OCI-LY1 (cell line): ENCODE data around the gene TYRO3.

Source experiments
- H2AFZ ChIP-seq: fragments of 200-600 bp; sonication (generic), shearing (Covaris generic); 2 replicates; pipeline ENCODE4 v1.6.0; 2014; ENCODE audit warnings: antibody characterized with exemption, mild to moderate bottlenecking, low read length
- H3F3A ChIP-seq: fragments of 200-600 bp; sonication (generic), shearing (Covaris generic); 2 replicates; pipeline ENCODE4 v1.6.0; 2014; ENCODE audit warnings: mild to moderate bottlenecking, antibody characterized with exemption, low read length, moderate library complexity; ENCODE audit not compliant: insufficient read depth
- H3K27ac ChIP-seq: fragments of 200-600 bp; sonication (generic); 2 replicates; pipeline ENCODE4 v1.5.1; 2014; ENCODE audit warnings: low read length, mixed run types, mild to moderate bottlenecking, low read depth; ENCODE audit not compliant: poor library complexity, severe bottlenecking
- H3K27me3 ChIP-seq: fragments of 200-600 bp; sonication (generic); 2 replicates; pipeline ENCODE4 v1.6.0; 2014; ENCODE audit warnings: antibody characterized with exemption, mild to moderate bottlenecking, low read length, moderate library complexity; ENCODE audit not compliant: insufficient read depth
- H3K36me3 ChIP-seq: fragments of 200-600 bp; sonication (generic); 2 replicates; pipeline ENCODE4 v1.6.1; 2014; ENCODE audit warnings: mild to moderate bottlenecking, antibody characterized with exemption, low read length, moderate library complexity, mixed read lengths; ENCODE audit not compliant: insufficient read depth
- H3K4me1 ChIP-seq: fragments of 200-600 bp; sonication (generic); 2 replicates; pipeline ENCODE4 v1.5.1; 2014; ENCODE audit warnings: mild to moderate bottlenecking, low read length, moderate library complexity; ENCODE audit not compliant: insufficient read depth, severe bottlenecking
- H3K4me2 ChIP-seq: fragments of 200-600 bp; sonication (generic), shearing (Covaris generic); 2 replicates; pipeline ENCODE4 v1.6.1; 2014; ENCODE audit warnings: low read length
- H3K4me3 ChIP-seq: fragments of 200-600 bp; sonication (generic); 2 replicates; pipeline ENCODE4 v1.5.1; 2014; ENCODE audit warnings: low read length, low read depth, mild to moderate bottlenecking, mixed read lengths; ENCODE audit not compliant: poor library complexity, severe bottlenecking
- H3K79me2 ChIP-seq: fragments of 200-600 bp; shearing (Covaris generic); 2 replicates; pipeline ENCODE4 v1.6.1; 2016; ENCODE audit warnings: mixed run types, low read length, mixed read lengths; ENCODE audit not compliant: insufficient read depth
- H3K9ac ChIP-seq: fragments of 200-600 bp; sonication (generic), shearing (Covaris generic); 2 replicates; pipeline ENCODE4 v1.6.1; 2014; ENCODE audit warnings: mild to moderate bottlenecking, low read length, mixed read lengths
- H3K9me2 ChIP-seq: fragments of 200-600 bp; sonication (generic), shearing (Covaris generic); 2 replicates; pipeline ENCODE4 v1.6.1; 2014; ENCODE audit warnings: low read depth, mild to moderate bottlenecking, low read length, mixed read lengths
- H3K9me3 ChIP-seq: fragments of 200-600 bp; shearing (Covaris generic); 2 replicates; pipeline ENCODE4 v1.6.1; 2014; ENCODE audit warnings: low read length, mixed read lengths
- H4K20me1 ChIP-seq: fragments of 200-600 bp; sonication (generic), shearing (Covaris generic); 2 replicates; pipeline ENCODE4 v1.6.0; 2016; ENCODE audit warnings: mild to moderate bottlenecking, low read length; ENCODE audit not compliant: insufficient read depth
- CTCF ChIP-seq: fragments of 200-600 bp; sonication (generic), shearing (Covaris generic); IDR thresholded peaks from 2 replicates; pipeline ENCODE4 v1.5.1; 2017; ENCODE audit warnings: mild to moderate bottlenecking, antibody characterized with exemption, low read length, moderate library complexity, mixed read lengths
- EZH2 ChIP-seq: fragments of 200-600 bp; sonication (generic), shearing (Covaris generic); IDR thresholded peaks from 2 replicates; pipeline ENCODE4 v1.8.0; 2017; ENCODE audit warnings: borderline replicate concordance, mixed run types, mild to moderate bottlenecking, antibody characterized with exemption, low read length, moderate library complexity, mixed read lengths

The TYRO3 gene

DNA sequence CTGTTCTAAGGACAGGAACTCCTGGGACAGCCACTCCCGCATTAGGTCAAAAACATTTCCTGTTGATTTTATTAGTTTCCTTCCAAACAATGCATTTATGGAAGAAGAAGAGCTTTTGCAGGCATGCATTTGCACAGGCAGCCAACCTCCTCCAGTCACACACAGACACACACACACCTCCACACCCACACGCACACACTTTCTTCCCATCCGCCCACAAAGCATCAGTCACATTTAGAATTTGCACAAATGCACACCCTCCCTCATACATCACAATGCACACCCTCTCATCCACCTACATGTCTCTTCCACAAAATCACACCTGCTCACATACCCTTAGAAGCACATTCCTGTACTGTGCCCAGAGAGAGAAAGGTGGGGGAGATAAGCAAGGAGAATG lies 4.1 kb upstream of the TYRO3 start:
- H3K27me3 ChIP-seq: peaks cover 5% of the 10 kb centered on the region; the same call in 1 of the 2 replicates
- H3K4me3 ChIP-seq: no peak overlapping the region
- H3K4me1 ChIP-seq: peaks cover 27% of the 10 kb centered on the region
- no peaks in the 10 kb centered on the region for H3K9me2 ChIP-seq
- H3K36me3 ChIP-seq: no peaks in the 10 kb centered on the region
- H3K9ac ChIP-seq: no peak overlapping the region
- H3K9me3 ChIP-seq: no peaks in the 10 kb centered on the region
- H2AFZ ChIP-seq: no peak overlapping the region
- TF ChIP-seq CTCF (no peak), EZH2 (no peak)
- no peaks in the 10 kb centered on the region for H3K79me2 ChIP-seq
- H3F3A ChIP-seq: no peaks in the 10 kb centered on the region
- H3K27ac ChIP-seq: no peak overlapping the region
- H4K20me1 ChIP-seq: no peaks in the 10 kb centered on the region
- H3K4me2 ChIP-seq: no peak overlapping the region

GRCh38 chr15:41556677-41557076 lies 2.3 kb upstream of the TYRO3 start:
- Histone ChIP-seq H3K9me3 (no peaks in the 10 kb centered on the region), H3K79me2 (no peaks in the 10 kb centered on the region), H4K20me1 (no peaks in the 10 kb centered on the region), H3K4me1 (peaks cover 27% of the 10 kb centered on the region), H3F3A (no peaks in the 10 kb centered on the region), H2AFZ (no peak overlapping the region), H3K9ac (no peak overlapping the region), H3K36me3 (no peaks in the 10 kb centered on the region), H3K4me3 (no peak overlapping the region), H3K27me3 (peaks cover 8% of the 10 kb centered on the region; the same call in 1 of the 2 replicates), H3K27ac (no peak overlapping the region), H3K9me2 (no peaks in the 10 kb centered on the region), H3K4me2 (no peak overlapping the region; the same call in 1 of the 2 replicates)
- no peak for TF ChIP-seq EZH2
- TF ChIP-seq CTCF: no peak

DNA sequence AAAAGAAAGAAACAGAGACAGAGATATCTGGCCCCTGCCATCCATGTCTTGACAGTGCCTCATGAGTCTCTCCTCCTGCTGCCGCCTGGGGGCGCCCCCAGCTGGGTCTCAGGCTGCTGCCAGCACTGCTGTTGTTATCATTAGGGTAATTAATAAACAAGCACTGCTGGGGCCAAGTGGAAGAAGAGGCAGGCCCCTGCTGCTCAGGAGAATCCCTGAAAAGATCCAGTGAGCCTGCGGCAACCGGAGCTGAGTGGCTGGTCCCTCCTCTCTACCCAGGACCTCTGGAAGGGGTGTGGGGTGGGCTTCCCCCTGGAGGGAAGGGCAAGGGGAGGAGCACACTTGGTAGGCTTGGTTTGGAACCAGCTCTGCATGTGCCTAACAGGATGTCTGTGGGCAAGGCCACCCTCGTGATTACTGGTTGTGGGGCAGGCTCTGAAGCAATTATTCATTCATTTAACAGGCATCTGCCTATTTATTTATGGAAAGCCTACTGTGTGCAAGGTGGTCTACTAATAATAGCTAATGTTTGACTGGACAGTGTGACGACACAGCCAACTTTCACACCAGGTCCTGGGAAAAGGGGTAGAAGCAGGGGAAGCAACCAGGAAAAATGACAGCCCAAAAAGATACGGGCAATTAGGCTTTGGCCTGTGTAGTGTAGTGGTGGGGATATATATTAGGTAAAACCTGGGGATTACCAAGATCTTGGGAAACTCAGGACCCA lies 1.2 kb upstream of the TYRO3 start:
- Histone ChIP-seq H3K27ac (no peak overlapping the region), H3K4me3 (peak overlapping the region; percentile 63), H3F3A (no peaks in the 10 kb centered on the region), H3K36me3 (no peaks in the 10 kb centered on the region), H3K79me2 (no peaks in the 10 kb centered on the region), H3K4me2 (peak overlapping the region; percentile 91), H3K27me3 (peaks cover 10% of the 10 kb centered on the region; the same call in 1 of the 2 replicates), H2AFZ (no peak overlapping the region), H3K9me2 (no peaks in the 10 kb centered on the region), H3K4me1 (peaks cover 27% of the 10 kb centered on the region), H3K9ac (peak overlapping the region; percentile 56; the same call in 1 of the 2 replicates), H4K20me1 (no peaks in the 10 kb centered on the region), H3K9me3 (no peaks in the 10 kb centered on the region)
- TF ChIP-seq EZH2 (no peak), CTCF (peak; percentile 99)
